IMR-90 (cell line): ENCODE data around the gene LMOD1. TPM values are rescaled to one million over a fixed set of nuclear protein-coding genes. Genes with fewer than 3 reads are reported as not detected.
A peak's percentile ranks its signal among the peaks of the same experiment; 100 is the strongest.

Experiments
- ATAC-seq: fragments of 200-7000 bp; cut with Tn5 transposase; 2 replicates; pipeline ENCODE4 v1.9.1; 2020; ENCODE audit warnings: low read depth, mild to moderate bottlenecking, moderate library complexity
- BruUV-seq: library from RNA; stranded (reverse); fragments of 400-500 nt; replicated peaks from 2 replicates; lab custom pipeline; 2021; lab: Mats Ljungman, UMichigan
- CTCF ChIA-PET: fragments of 300-600 bp; formaldehyde crosslinking; extraction: SDS; loops from one replicate; lab custom pipeline; 2021; ENCODE audit warnings: antibody characterized with exemption; lab: Yijun Ruan, JAX
- POLR2A ChIA-PET: fragments of 300-600 bp; sonication (Branson Sonifier 250); formaldehyde crosslinking; loops from one replicate; lab custom pipeline; 2022; ENCODE audit warnings: antibody characterized with exemption; ENCODE audit not compliant: unreplicated experiment; lab: Charles Lee
- DNase-seq: peaks from one replicate; pipeline ENCODE4 v3.0.0; 2013
- H2AFZ ChIP-seq: replicated peaks from 2 replicates; pipeline ENCODE3; 2013; ENCODE audit warnings: low read length, mild to moderate bottlenecking; ENCODE audit not compliant: poor library complexity
- H2AK5ac ChIP-seq: 2 replicates; pipeline ENCODE4 v1.6.1; 2013; ENCODE audit warnings: low read depth, low read length, inconsistent platforms
- H2AK9ac ChIP-seq: replicated peaks from 2 replicates; pipeline ENCODE3; 2013; ENCODE audit warnings: mild to moderate bottlenecking, low read depth, low read length, moderate library complexity; ENCODE audit not compliant: poor library complexity
- H2BK120ac ChIP-seq: 2 replicates; pipeline ENCODE4 v1.6.1; 2013; ENCODE audit warnings: low read depth, low read length, inconsistent platforms
- H2BK15ac ChIP-seq: 3 replicates; pipeline ENCODE4 v1.6.1; 2013; ENCODE audit warnings: low read depth, low read length, inconsistent platforms
- H2BK20ac ChIP-seq: 2 replicates; pipeline ENCODE4 v1.6.1; 2013; ENCODE audit warnings: low read depth, mild to moderate bottlenecking, inconsistent platforms, low read length, moderate library complexity
- H2BK5ac ChIP-seq: 2 replicates; pipeline ENCODE4 v1.6.1; 2013; ENCODE audit warnings: mild to moderate bottlenecking, low read depth, low read length, inconsistent platforms; ENCODE audit not compliant: poor library complexity, severe bottlenecking
- H3K14ac ChIP-seq: replicated peaks from 2 replicates; pipeline ENCODE4 v1.6.1; 2013; ENCODE audit warnings: low read depth, low read length, inconsistent platforms
- H3K18ac ChIP-seq: 2 replicates; pipeline ENCODE4 v1.6.1; 2013; ENCODE audit warnings: low read depth, low read length, control low read depth
- H3K23ac ChIP-seq: 2 replicates; pipeline ENCODE4 v1.6.1; 2013; ENCODE audit warnings: low read depth, low read length, inconsistent platforms
- H3K27ac ChIP-seq: 2 replicates; pipeline ENCODE4 v1.5.1; 2013; ENCODE audit warnings: mild to moderate bottlenecking, control low read depth, low read length; ENCODE audit not compliant: insufficient read depth
- H3K27me3 ChIP-seq: 2 replicates; pipeline ENCODE4 v1.6.1; 2013; ENCODE audit warnings: low read length; ENCODE audit not compliant: control insufficient read depth, insufficient read depth
- H3K36me3 ChIP-seq: 2 replicates; pipeline ENCODE4 v1.6.1; 2013; ENCODE audit warnings: low read length, mixed read lengths; ENCODE audit not compliant: control insufficient read depth, insufficient read depth
- H3K4ac ChIP-seq: 2 replicates; pipeline ENCODE4 v1.6.1; 2013; ENCODE audit warnings: low read depth, low read length, inconsistent platforms
- H3K4me1 ChIP-seq: 2 replicates; pipeline ENCODE4 v1.6.1; 2013; ENCODE audit warnings: low read length, mixed read lengths; ENCODE audit not compliant: control insufficient read depth, insufficient read depth
- H3K4me2 ChIP-seq: 2 replicates; pipeline ENCODE4 v1.6.1; 2013; ENCODE audit warnings: low read depth, mild to moderate bottlenecking, control low read depth, low read length, moderate library complexity
- H3K4me3 ChIP-seq: 2 replicates; pipeline ENCODE4 v1.5.1; 2013; ENCODE audit warnings: low read depth, mild to moderate bottlenecking, control low read depth, low read length, moderate library complexity; ENCODE audit not compliant: insufficient read depth
- H3K56ac ChIP-seq: 2 replicates; pipeline ENCODE4 v1.6.1; 2013; ENCODE audit warnings: low read length, inconsistent platforms; ENCODE audit not compliant: insufficient read depth; ENCODE audit errors: extremely low read depth
- H3K79me1 ChIP-seq, 2 experiments: 2 replicates each; pipeline ENCODE4 v1.6.1; 2013; ENCODE audit warnings: low read length in 2 of 2, inconsistent platforms in 1 of 2, low read depth in 1 of 2
- H3K9ac ChIP-seq: 2 replicates; pipeline ENCODE4 v1.6.1; 2013; ENCODE audit warnings: low read depth, low read length, control low read depth
- H3K9me1 ChIP-seq: 2 replicates; pipeline ENCODE4 v1.6.1; 2013; ENCODE audit warnings: low read length, inconsistent platforms; ENCODE audit not compliant: insufficient read depth
- H3K9me3 ChIP-seq: 2 replicates; pipeline ENCODE4 v1.6.1; 2013; ENCODE audit warnings: low read length; ENCODE audit not compliant: control insufficient read depth, insufficient read depth
- H4K20me1 ChIP-seq: 2 replicates; pipeline ENCODE4 v1.6.1; 2013; ENCODE audit warnings: low read length, inconsistent platforms; ENCODE audit not compliant: insufficient read depth
- H4K5ac ChIP-seq: 2 replicates; pipeline ENCODE4 v1.6.1; 2013; ENCODE audit warnings: mild to moderate bottlenecking, low read depth, low read length, control low read depth
- H4K8ac ChIP-seq, 2 experiments: 2 replicates each; pipeline ENCODE4 v1.6.1; 2013; ENCODE audit warnings: low read depth in 2 of 2, low read length in 2 of 2, control low read depth in 1 of 2, inconsistent platforms in 1 of 2
- H4K91ac ChIP-seq: 2 replicates; pipeline ENCODE4 v1.6.1; 2013; ENCODE audit warnings: low read depth, low read length, inconsistent platforms; ENCODE audit not compliant: insufficient read depth
- CEBPB ChIP-seq: IDR thresholded peaks from 2 replicates; pipeline ENCODE4 v1.6.1; 2012; ENCODE audit warnings: low read depth, low read length, improper control_type of control experiment
- CHD1 ChIP-seq: IDR thresholded peaks from 2 replicates; pipeline ENCODE4 v1.6.1; 2012; ENCODE audit warnings: low read depth, low read length, improper control_type of control experiment
- CTCF ChIP-seq: conservative IDR thresholded peaks from 2 replicates; pipeline ENCODE4 v1.5.1; 2012; ENCODE audit warnings: mild to moderate bottlenecking, low read depth, low read length, improper control_type of control experiment
- ELK1 ChIP-seq: fragments of 150-350 bp; IDR thresholded peaks from 2 replicates; pipeline ENCODE4 v1.6.1; 2016; ENCODE audit warnings: low read depth, mild to moderate bottlenecking, low read length, moderate library complexity, borderline replicate concordance
- FOS ChIP-seq: fragments of 150-350 bp; IDR thresholded peaks from 2 replicates; pipeline ENCODE4 v1.6.1; 2016; ENCODE audit warnings: low read depth, low read length
- MAZ ChIP-seq: IDR thresholded peaks from 2 replicates; pipeline ENCODE4 v1.6.1; 2012; ENCODE audit warnings: low read depth, mild to moderate bottlenecking, low read length, improper control_type of control experiment, moderate library complexity, borderline replicate concordance
- MXI1 ChIP-seq: IDR thresholded peaks from 2 replicates; pipeline ENCODE4 v1.6.1; 2012; ENCODE audit warnings: low read depth, mild to moderate bottlenecking, low read length, moderate library complexity, borderline replicate concordance
- NFE2L2 ChIP-seq: fragments of 150-350 bp; IDR thresholded peaks from 2 replicates; pipeline ENCODE4 v1.6.1; 2016; ENCODE audit warnings: low read depth, mild to moderate bottlenecking, low read length
- POLR2A ChIP-seq: IDR thresholded peaks from 2 replicates; pipeline ENCODE4 v1.6.1; 2012; ENCODE audit warnings: mild to moderate bottlenecking, low read depth, low read length
- RFX5 ChIP-seq: IDR thresholded peaks from 2 replicates; pipeline ENCODE4 v1.8.0; 2012; ENCODE audit warnings: low read depth, mild to moderate bottlenecking, low read length, moderate library complexity
- SMC3 ChIP-seq: fragments of 150-350 bp; IDR thresholded peaks from 2 replicates; pipeline ENCODE4 v1.6.1; 2016; ENCODE audit warnings: low read depth, mild to moderate bottlenecking, antibody characterized with exemption, low read length, moderate library complexity
- USF2 ChIP-seq: fragments of 150-350 bp; IDR thresholded peaks from 2 replicates; pipeline ENCODE4 v1.6.1; 2017; ENCODE audit warnings: mild to moderate bottlenecking, antibody characterized with exemption, low read length, low read depth
- WGBS, 2 experiments: methylation state at CpG; one replicate each; pipeline versions ENCODE4 v1.1.5 to v1.1.7; 2013; ENCODE audit warnings: missing lambda C conversion rate in 2 of 2; ENCODE audit not compliant: insufficient read length in 1 of 2; ENCODE audit errors: extremely low coverage in 2 of 2; 5-methylcytosine and 5-hydroxymethylcytosine counted together
- dilution Hi-C: fragments of 300-500 bp; cut with HindIII; formaldehyde crosslinking; loops from one replicate; pipeline ENCODE4 v1.14.3; 2018; ENCODE audit warnings: low sequenced_read_pairs; ENCODE audit not compliant: unreplicated experiment
- in situ Hi-C: fragments of 300-500 bp; cut with MboI; formaldehyde crosslinking; loops from 3 replicates; pipeline ENCODE4 v1.14.3; 2019; ENCODE audit warnings: low sequenced_read_pairs, inconsistent platforms, mixed read lengths
- intact Hi-C: fragments of 100-400 bp; cut with micrococcal nuclease; formaldehyde crosslinking; loops from 2 replicates; pipeline ENCODE4 v1.10.0; 2022
- polyA plus RNA-seq, 3 experiments: library from polyadenylated mRNA; depleted of rRNA; stranded (reverse); fragments of >200 nt; gene quantifications; 2 replicates each; pipeline ENCODE4 v1.2.3, GENCODE V29; 2012; ENCODE audit warnings: low replicate concordance in 1 of 3
- total RNA-seq: library from RNA; depleted of rRNA; stranded (reverse); fragments of >200 nt; gene quantifications from 2 replicates; pipeline ENCODE4 v1.2.3, GENCODE V29; 2012

LMOD1 gene
- total and polyA plus RNA-seq, 2 of the 4 experiments (the other 2 are of a cell fraction), result 51.7 to 53.2 TPM

GRCh38 chr1:201955729-201956143 is 9.4 kb upstream of the LMOD1 start:
- peak; percentile 50 for ATAC-seq
- CTCF ChIA-PET, result interaction anchor here (1.6 kb wide), 1 partner anchor 60 kb away, joined by 3 read pairs; no protein-coding TSS in a partner anchor
- TSS peak; percentile 64 for BruUV-seq

More at GRCh38 chr1:201955729-201956143, 9.4 kb upstream of the LMOD1 start:
- Histone ChIP-seq H3K79me1 (peaks cover 8 to 34% of the 10 kb centered on the region in 2 experiments), H2AK9ac (peak overlapping the region; percentile 93), H3K4me1 (peaks cover 2% of the 10 kb centered on the region; the same call in 1 of the 2 replicates), H3K27ac (peak overlapping the region; percentile 93), H2BK5ac (peak overlapping the region; percentile 85), H3K9me1 (peaks cover 3% of the 10 kb centered on the region), H4K20me1 (no peaks in the 10 kb centered on the region), H3K9ac (peak overlapping the region; percentile 97), H4K91ac (peak overlapping the region; percentile 85), H2BK15ac (no peak overlapping the region), H3K9me3 (no peaks in the 10 kb centered on the region), H3K23ac (peak overlapping the region; percentile 96), H4K5ac (peak overlapping the region; percentile 80), H4K8ac (peak overlapping the region; percentile 88 to 94), H3K4ac (peak overlapping the region; percentile 92), H3K27me3 (no peaks in the 10 kb centered on the region), H3K4me3 (peak overlapping the region; percentile 82), H3K18ac (no peak overlapping the region; the same call in 1 of the 2 replicates), H3K56ac (peak overlapping the region; percentile 86), H3K4me2 (peak overlapping the region; percentile 86), H2BK120ac (peak overlapping the region; percentile 59), H2AK5ac (peak overlapping the region; percentile 96), H3K14ac (peak overlapping the region; percentile 96), H2BK20ac (no peak overlapping the region), H3K36me3 (peaks cover 13% of the 10 kb centered on the region; the same call in 1 of the 2 replicates), H2AFZ (peak overlapping the region; percentile 95)
- intact Hi-C loops (loop anchor here (1.0 kb wide), 1 partner anchor 59 kb away; no protein-coding TSS in a partner anchor), in situ Hi-C loops (loop anchor here (25.0 kb wide), 1 partner anchor 418 kb away; the partner anchor contains the start of gene NAV1), dilution Hi-C loops (no loop called here)
- WGBS, 2 experiments, result no CpG with 5 or more reads among the region's 17 CpGs
- POLR2A ChIA-PET, result no interaction called here
- TF ChIP-seq ELK1 (no peak), MAZ (no peak), POLR2A (no peak), USF2 (no peak), SMC3 (no peak), CHD1 (no peak), MXI1 (no peak; the same call in 1 of the 2 replicates), NFE2L2 (no peak), FOS (no peak), RFX5 (no peak), CEBPB (no peak), CTCF (no peak)
- DNase-seq, result no peak
